ENCODE results near the gene ADPGK.

- TF ChIP-seq CTCF (IDR thresholded peaks at IDR 0.05) (peak in 1 of 6 experiments; percentile 5), POLR2A (IDR thresholded peaks at IDR 0.05) (no peak)
Measured at GRCh38 chr15:72732516-72732915, 51.0 kb downstream of the ADPGK start.
